Activated CD4-positive, alpha-beta memory T cell treated with anti-CD3 and anti-CD28 coated beads, Interleukin-2, amount 10 ng/mL, durations not matched to agents 7 days and 5 days (primary cell): Measurements from ENCODE around the gene BDKRB1. TPM values are rescaled to one million over a fixed set of nuclear protein-coding genes. Genes with fewer than 3 reads are reported as not detected.

ENCODE experiments used
- CTCF ChIA-PET: fragments of 350-600 bp; sonication (Branson Sonifier 250); formaldehyde crosslinking; loops from one replicate; lab custom pipeline; 2021; ENCODE audit warnings: antibody characterized with exemption, inconsistent platforms; lab: Charles Lee
- POLR2A ChIA-PET: fragments of 350-600 bp; sonication (Branson Sonifier 250); formaldehyde crosslinking; loops from one replicate; lab custom pipeline; 2021; ENCODE audit warnings: antibody characterized with exemption; lab: Charles Lee
- DNase-seq: peaks from one replicate; pipeline ENCODE4 v3.0.0-alpha.2; 2020
- H3K27ac Mint-ChIP-seq: one replicate; pipeline ENCODE4 v1.8.0; 2021; ENCODE audit warnings: mild to moderate bottlenecking, mixed read lengths
- H3K27me3 Mint-ChIP-seq: one replicate; pipeline ENCODE4 v1.8.0; 2021; ENCODE audit warnings: mixed read lengths
- H3K36me3 Mint-ChIP-seq: one replicate; pipeline ENCODE4 v1.8.0; 2021; ENCODE audit warnings: low read depth, mixed read lengths
- H3K4me1 Mint-ChIP-seq: one replicate; pipeline ENCODE4 v1.8.0; 2021; ENCODE audit warnings: mixed read lengths
- H3K4me3 Mint-ChIP-seq: one replicate; pipeline ENCODE4 v1.8.0; 2021; ENCODE audit warnings: mild to moderate bottlenecking, mixed read lengths
- H3K9me3 Mint-ChIP-seq: one replicate; pipeline ENCODE4 v1.8.0; 2021; ENCODE audit warnings: mixed read lengths
- total RNA-seq, 2 experiments: library from RNA; stranded (reverse); gene quantifications; one replicate each; pipeline ENCODE4 v1.2.3, GENCODE V29; 2021

The BDKRB1 gene
- total RNA-seq, 2 experiments from 2014 or later: not detected

GRCh38 chr14:96269359-96269710 is 13.3 kb downstream of the BDKRB1 start:
- no peaks in the 10 kb centered on the region for H3K9me3 Mint-ChIP-seq
- no peaks in the 10 kb centered on the region for H3K36me3 Mint-ChIP-seq
- no peak overlapping the region for H3K27ac Mint-ChIP-seq
- H3K27me3 Mint-ChIP-seq: no peaks in the 10 kb centered on the region
- no peak overlapping the region for H3K4me3 Mint-ChIP-seq
- ChIA-PET POLR2A (no interaction called here), CTCF (no interaction called here)
- DNase-seq: no peak
- no peaks in the 10 kb centered on the region for H3K4me1 Mint-ChIP-seq

GRCh38 chr14:96270565-96271420 is 14.8 kb downstream of the BDKRB1 start:
- H3K4me1 Mint-ChIP-seq: no peaks in the 10 kb centered on the region
- no peak overlapping the region for H3K27ac Mint-ChIP-seq
- no peaks in the 10 kb centered on the region for H3K9me3 Mint-ChIP-seq
- H3K4me3 Mint-ChIP-seq: no peak overlapping the region
- H3K27me3 Mint-ChIP-seq: no peaks in the 10 kb centered on the region
- ChIA-PET CTCF (interaction anchor here (0.8 kb wide), 1 partner anchor 170 kb away, joined by 3 read pairs; no protein-coding TSS in a partner anchor), POLR2A (no interaction called here)
- no peak for DNase-seq
- no peaks in the 10 kb centered on the region for H3K36me3 Mint-ChIP-seq

GRCh38 chr14:96271421-96271762 is 15.4 kb downstream of the BDKRB1 start:
- H3K4me3 Mint-ChIP-seq: no peak overlapping the region
- H3K4me1 Mint-ChIP-seq: no peaks in the 10 kb centered on the region
- POLR2A ChIA-PET: no interaction called here
- H3K27me3 Mint-ChIP-seq: no peaks in the 10 kb centered on the region
- H3K9me3 Mint-ChIP-seq: no peaks in the 10 kb centered on the region
- no peaks in the 10 kb centered on the region for H3K36me3 Mint-ChIP-seq
- H3K27ac Mint-ChIP-seq: no peak overlapping the region
- DNase-seq: no peak
- CTCF ChIA-PET: interaction anchor here (0.8 kb wide), 1 partner anchor 171 kb away, joined by 3 read pairs; no protein-coding TSS in a partner anchor

GRCh38 chr14:96272777-96273473 is 16.9 kb downstream of the BDKRB1 start:
- POLR2A ChIA-PET: no interaction called here
- no peaks in the 10 kb centered on the region for H3K27me3 Mint-ChIP-seq
- no peak overlapping the region for H3K27ac Mint-ChIP-seq
- DNase-seq: no peak
- H3K4me1 Mint-ChIP-seq: no peaks in the 10 kb centered on the region
- no peaks in the 10 kb centered on the region for H3K36me3 Mint-ChIP-seq
- no peak overlapping the region for H3K4me3 Mint-ChIP-seq
- H3K9me3 Mint-ChIP-seq: peaks cover 2% of the 10 kb centered on the region
- CTCF ChIA-PET: interaction anchor here (0.6 to 1.6 kb wide), 4 partner anchors 9 to 145 kb away, joined by 3 to 5 read pairs (median 4); no protein-coding TSS in a partner anchor

GRCh38 chr14:96273629-96274028 is 17.6 kb downstream of the BDKRB1 start:
- Mint-ChIP-seq H3K27me3 (no peaks in the 10 kb centered on the region), H3K4me3 (no peak overlapping the region), H3K27ac (no peak overlapping the region), H3K9me3 (peaks cover 3% of the 10 kb centered on the region), H3K36me3 (no peaks in the 10 kb centered on the region), H3K4me1 (no peaks in the 10 kb centered on the region)
- CTCF ChIA-PET: interaction anchor here (0.9 to 1.6 kb wide), 4 partner anchors 12 to 173 kb away, joined by 3 to 4 read pairs (median 3); no protein-coding TSS in a partner anchor
- no peak for DNase-seq
- POLR2A ChIA-PET: no interaction called here

- no peaks in the 10 kb centered on the region for H3K4me1 Mint-ChIP-seq
- H3K27ac Mint-ChIP-seq: no peak overlapping the region
- no peaks in the 10 kb centered on the region for H3K27me3 Mint-ChIP-seq
- no peak for DNase-seq
- ChIA-PET POLR2A (no interaction called here), CTCF (interaction anchor here (0.9 to 1.6 kb wide), 4 partner anchors 11 to 174 kb away, joined by 3 to 4 read pairs (median 3); no protein-coding TSS in a partner anchor)
- no peak overlapping the region for H3K4me3 Mint-ChIP-seq
- peaks cover 3% of the 10 kb centered on the region for H3K9me3 Mint-ChIP-seq
- H3K36me3 Mint-ChIP-seq: no peaks in the 10 kb centered on the region
These were observed 18.1 kb downstream of the BDKRB1 start for GRCh38 chr14:96274122-96274521.

- Mint-ChIP-seq H3K4me1 (no peaks in the 10 kb centered on the region), H3K9me3 (peaks cover 3% of the 10 kb centered on the region), H3K4me3 (no peak overlapping the region), H3K27me3 (no peaks in the 10 kb centered on the region), H3K27ac (no peak overlapping the region), H3K36me3 (no peaks in the 10 kb centered on the region)
- CTCF ChIA-PET: interaction anchor here (0.8 to 1.7 kb wide), 5 partner anchors 13 to 174 kb away, joined by 3 to 6 read pairs (median 3); no protein-coding TSS in a partner anchor
- POLR2A ChIA-PET: no interaction called here
- no peak for DNase-seq
These were observed 18.5 kb downstream of the BDKRB1 start for GRCh38 chr14:96274543-96274942.

GRCh38 chr14:96275177-96276112 is 19.4 kb downstream of the BDKRB1 start:
- H3K27ac Mint-ChIP-seq: no peak overlapping the region
- no peaks in the 10 kb centered on the region for H3K4me1 Mint-ChIP-seq
- DNase-seq: peak; percentile 60
- POLR2A ChIA-PET: no interaction called here
- peaks cover 3% of the 10 kb centered on the region for H3K9me3 Mint-ChIP-seq
- H3K36me3 Mint-ChIP-seq: no peaks in the 10 kb centered on the region
- no peak overlapping the region for H3K4me3 Mint-ChIP-seq
- H3K27me3 Mint-ChIP-seq: no peaks in the 10 kb centered on the region
- CTCF ChIA-PET: interaction anchor here (0.8 to 1.7 kb wide), 6 partner anchors 11 to 175 kb away, joined by 3 to 9 read pairs (median 3); no protein-coding TSS in a partner anchor

GRCh38 chr14:96277890-96278289 is 21.9 kb downstream of the BDKRB1 start:
- Mint-ChIP-seq H3K4me1 (no peaks in the 10 kb centered on the region), H3K36me3 (no peaks in the 10 kb centered on the region)
- no peak for DNase-seq

GRCh38 chr14:96279564-96279963 is 23.6 kb downstream of the BDKRB1 start:
- POLR2A ChIA-PET: no interaction called here
- Mint-ChIP-seq H3K27me3 (no peaks in the 10 kb centered on the region), H3K27ac (no peak overlapping the region)

More at GRCh38 chr14:96277890-96278289, 21.9 kb downstream of the BDKRB1 start:
- ChIA-PET POLR2A (no interaction called here), CTCF (no interaction called here)
- H3K27ac Mint-ChIP-seq: no peak overlapping the region
- no peak overlapping the region for H3K4me3 Mint-ChIP-seq
- H3K9me3 Mint-ChIP-seq: peaks cover 3% of the 10 kb centered on the region
- H3K27me3 Mint-ChIP-seq: no peaks in the 10 kb centered on the region

GRCh38 chr14:96280104-96280503 is 24.1 kb downstream of the BDKRB1 start:
- H3K9me3 Mint-ChIP-seq: peaks cover 3% of the 10 kb centered on the region
- H3K27me3 Mint-ChIP-seq: no peaks in the 10 kb centered on the region
- ChIA-PET POLR2A (no interaction called here), CTCF (no interaction called here)
- no peaks in the 10 kb centered on the region for H3K4me1 Mint-ChIP-seq
- no peak overlapping the region for H3K4me3 Mint-ChIP-seq
- no peaks in the 10 kb centered on the region for H3K36me3 Mint-ChIP-seq
- no peak for DNase-seq
- H3K27ac Mint-ChIP-seq: no peak overlapping the region

More at GRCh38 chr14:96279564-96279963, 23.6 kb downstream of the BDKRB1 start:
- Mint-ChIP-seq H3K36me3 (no peaks in the 10 kb centered on the region), H3K4me1 (no peaks in the 10 kb centered on the region), H3K9me3 (peaks cover 3% of the 10 kb centered on the region), H3K4me3 (no peak overlapping the region)
- no peak for DNase-seq
- CTCF ChIA-PET: no interaction called here

GRCh38 chr14:96281486-96281885 is 25.5 kb downstream of the BDKRB1 start:
- no peaks in the 10 kb centered on the region for H3K27me3 Mint-ChIP-seq
- H3K9me3 Mint-ChIP-seq: peaks cover 3% of the 10 kb centered on the region
- H3K4me3 Mint-ChIP-seq: no peak overlapping the region
- no peak for DNase-seq
- CTCF ChIA-PET: no interaction called here
- no peak overlapping the region for H3K27ac Mint-ChIP-seq
- H3K4me1 Mint-ChIP-seq: no peaks in the 10 kb centered on the region
- no peaks in the 10 kb centered on the region for H3K36me3 Mint-ChIP-seq
- POLR2A ChIA-PET: no interaction called here
